H1 (cell line): Measurements from ENCODE around the gene FNDC10. TPM values are rescaled to one million over a fixed set of nuclear protein-coding genes. Genes with fewer than 3 reads are reported as not detected.

Source experiments
- RAD21 ChIP-seq, 2 experiments: IDR thresholded peaks in 1 of 2; conservative IDR thresholded peaks in 1 of 2; 2 replicates each; pipeline ENCODE4 v1.6.1; 2011; ENCODE audit warnings: low read depth in 2 of 2, low read length in 2 of 2, improper control_type of control experiment in 1 of 2, inconsistent platforms in 1 of 2, mild to moderate bottlenecking in 1 of 2, moderate library complexity in 1 of 2
- polyA plus RNA-seq, 7 experiments: library from polyadenylated mRNA; depleted of rRNA in 3 of 7; stranded (reverse) in 5 of 7; unstranded in 2 of 7; fragments of >200 nt in 5 of 7; fragments of 200-250 nt in 2 of 7; gene quantifications; 1 replicate in 5 of 7; 2 replicates in 1 of 7; 4 replicates in 1 of 7; pipeline versions ENCODE4 v1.2.1 to v1.2.3, GENCODE V29; 2011 to 2013; ENCODE audit warnings: missing spikeins in 2 of 7, mixed read lengths in 2 of 7
- total RNA-seq: library from RNA; stranded (reverse); fragmentation: NEBNext Ultra II Directional; extraction: Animal tissue kit (Norgen Biotek cat#: 25700); gene quantifications from 2 replicates; pipeline ENCODE4 v1.2.1, GENCODE V29; 2021

The FNDC10 gene
- total and polyA plus RNA-seq, 2 of the 8 experiments (the other 6 are each of a cell fraction or from before 2014, with no cell fraction given) = 19.0 to 21.8 TPM

DNA sequence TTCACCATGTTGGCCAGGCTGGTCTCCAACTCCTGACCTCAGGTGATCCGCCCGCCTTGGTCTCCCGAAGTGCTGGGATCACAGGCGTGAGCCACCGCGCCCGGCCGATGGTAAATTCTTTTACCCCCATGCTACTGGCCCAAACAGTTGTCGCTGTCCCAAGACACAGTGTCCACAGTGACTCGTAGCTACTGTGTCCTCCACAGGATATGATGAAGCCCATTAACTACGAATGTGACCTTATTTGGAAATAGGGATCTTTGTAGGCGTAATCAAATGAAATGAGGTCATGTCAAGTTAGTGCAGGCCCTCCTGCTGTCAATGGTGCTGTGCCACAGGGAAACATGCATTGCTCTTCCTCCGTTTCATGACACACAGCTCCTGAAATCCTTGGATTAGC lies 8.5 kb downstream of the FNDC10 start (continued):
- no peak for TF ChIP-seq RAD21 (IDR thresholded peaks at IDR 0.05 in 1 of 2, conservative IDR thresholded peaks at IDR 0.05 in 1 of 2; ENCODE audit: low read depth in 2 of 2, low read length in 2 of 2)
